Mesothelial cell of epicardium (in vitro differentiated cells): Measurements from ENCODE around the gene AP3B1. TPM values are rescaled to one million over a fixed set of nuclear protein-coding genes. Genes with fewer than 3 reads are reported as not detected.
"Not testable (repeated sequence)": the region's sequence is repeated elsewhere in the genome, so short reads cannot be mapped to it uniquely, and the experiment has no call there.

Source experiments
- DNase-seq, 2 experiments: peaks; one replicate each; pipeline ENCODE4 v3.0.0; 2021; ENCODE audit warnings: low spot score in 2 of 2; ENCODE audit not compliant: unreplicated experiment in 2 of 2
- H3K27ac Mint-ChIP-seq: 2 replicates; pipeline ENCODE4 v1.8.0; 2021; ENCODE audit warnings: mixed read lengths
- H3K27me3 Mint-ChIP-seq: 2 replicates; pipeline ENCODE4 v1.8.0; 2021; ENCODE audit warnings: low read depth, mixed read lengths
- H3K36me3 Mint-ChIP-seq: 2 replicates; pipeline ENCODE4 v1.8.0; 2021; ENCODE audit warnings: mixed read lengths
- H3K4me1 Mint-ChIP-seq: 2 replicates; pipeline ENCODE4 v1.8.0; 2021; ENCODE audit warnings: mixed read lengths
- H3K4me3 Mint-ChIP-seq: 2 replicates; pipeline ENCODE4 v1.8.0; 2021; ENCODE audit warnings: mild to moderate bottlenecking, moderate library complexity, mixed read lengths
- H3K9me3 Mint-ChIP-seq: 2 replicates; pipeline ENCODE4 v1.8.0; 2021; ENCODE audit warnings: mixed read lengths
- CTCF ChIP-seq: fragments of 200-600 bp; sonication (generic); IDR thresholded peaks from one replicate; pipeline ENCODE4 v1.5.0; 2021; ENCODE audit warnings: antibody characterized with exemption; ENCODE audit not compliant: unreplicated experiment
- total RNA-seq: library from RNA; stranded (reverse); gene quantifications from 3 replicates; pipeline ENCODE4 v1.2.1, GENCODE V29; 2021

AP3B1 gene
- total RNA-seq, 1 donor from 2014 or later, result 50.6 TPM

- Mint-ChIP-seq H3K4me1 (peaks cover 8% of the 10 kb centered on the region), H3K4me3 (no peak overlapping the region), H3K9me3 (no peaks in the 10 kb centered on the region), H3K36me3 (peaks cover 15% of the 10 kb centered on the region), H3K27me3 (no peaks in the 10 kb centered on the region), H3K27ac (no peak overlapping the region)
- no peak for TF ChIP-seq CTCF
- no peak for DNase-seq
Observed at GRCh38 chr5:78211052-78211451, 83.4 kb downstream of the AP3B1 start.

- H3K4me3 Mint-ChIP-seq, result no peak overlapping the region
- DNase-seq, result no peak
- TF ChIP-seq CTCF, result no peak
- H3K27ac Mint-ChIP-seq, result no peak overlapping the region
- peaks cover 50% of the 10 kb centered on the region for H3K36me3 Mint-ChIP-seq
- peaks cover 6% of the 10 kb centered on the region for H3K4me1 Mint-ChIP-seq
- H3K9me3 Mint-ChIP-seq, result peaks cover 23% of the 10 kb centered on the region
- no peaks in the 10 kb centered on the region for H3K27me3 Mint-ChIP-seq
Observed at GRCh38 chr5:78204241-78204640, 90.3 kb downstream of the AP3B1 start.

GRCh38 chr5:78203815-78204214 is 90.7 kb downstream of the AP3B1 start:
- TF ChIP-seq CTCF, result no peak
- H3K4me1 Mint-ChIP-seq, result peaks cover 3% of the 10 kb centered on the region
- H3K27me3 Mint-ChIP-seq, result no peaks in the 10 kb centered on the region
- no peak overlapping the region for H3K27ac Mint-ChIP-seq
- peaks cover 23% of the 10 kb centered on the region for H3K9me3 Mint-ChIP-seq
- no peak for DNase-seq
- H3K4me3 Mint-ChIP-seq, result no peak overlapping the region
- H3K36me3 Mint-ChIP-seq, result peaks cover 52% of the 10 kb centered on the region

GRCh38 chr5:78190402-78190801 is 104.1 kb downstream of the AP3B1 start:
- DNase-seq, result no peak
- Mint-ChIP-seq H3K4me3 (no peak overlapping the region), H3K27me3 (no peaks in the 10 kb centered on the region), H3K36me3 (peaks cover 27% of the 10 kb centered on the region), H3K4me1 (no peaks in the 10 kb centered on the region), H3K27ac (no peak overlapping the region), H3K9me3 (peaks cover 17% of the 10 kb centered on the region)
- no peak for TF ChIP-seq CTCF

GRCh38 chr5:78188681-78189080 is 105.8 kb downstream of the AP3B1 start:
- Mint-ChIP-seq H3K9me3 (peaks cover 14% of the 10 kb centered on the region), H3K36me3 (peaks cover 21% of the 10 kb centered on the region)
- H3K27ac Mint-ChIP-seq, H3K4me3 Mint-ChIP-seq, H3K4me1 Mint-ChIP-seq, H3K27me3 Mint-ChIP-seq, DNase-seq: not testable (repeated sequence)

- DNase-seq, result no peak
- peaks cover 21% of the 10 kb centered on the region for H3K36me3 Mint-ChIP-seq
- H3K4me3 Mint-ChIP-seq, result no peak overlapping the region
- H3K9me3 Mint-ChIP-seq, result peaks cover 14% of the 10 kb centered on the region
- no peaks in the 10 kb centered on the region for H3K27me3 Mint-ChIP-seq
- no peaks in the 10 kb centered on the region for H3K4me1 Mint-ChIP-seq
- TF ChIP-seq CTCF, result no peak
- H3K27ac Mint-ChIP-seq, result no peak overlapping the region
Observed at GRCh38 chr5:78187172-78187571, 107.3 kb downstream of the AP3B1 start.
